Loucy (cell line): ENCODE data around the gene UBE2G1.
A peak's percentile ranks its signal among the peaks of the same experiment; 100 is the strongest.

ENCODE experiments used
- H2AFZ ChIP-seq: fragments of 200-600 bp; sonication (generic); 2 replicates; pipeline ENCODE4 v1.6.0; 2016; ENCODE audit warnings: antibody characterized with exemption, mild to moderate bottlenecking, low read length, moderate library complexity
- H3F3A ChIP-seq: fragments of 200-600 bp; 2 replicates; pipeline ENCODE4 v1.6.0; 2016; ENCODE audit warnings: antibody characterized with exemption, low read depth, mild to moderate bottlenecking
- H3K27me3 ChIP-seq: fragments of 200-600 bp; sonication (generic); 2 replicates; pipeline ENCODE4 v1.6.1; 2014; ENCODE audit warnings: low read length, mild to moderate bottlenecking; ENCODE audit not compliant: insufficient read depth, poor library complexity, severe bottlenecking
- H3K36me3 ChIP-seq: fragments of 200-600 bp; sonication (generic); 2 replicates; pipeline ENCODE4 v1.6.1; 2016; ENCODE audit warnings: low read length; ENCODE audit not compliant: insufficient read depth
- H3K4me1 ChIP-seq: fragments of 200-600 bp; sonication (generic); 2 replicates; pipeline ENCODE4 v1.5.1; 2014; ENCODE audit warnings: low read length, mild to moderate bottlenecking; ENCODE audit not compliant: insufficient read depth, poor library complexity, severe bottlenecking
- H3K4me2 ChIP-seq: fragments of 200-600 bp; sonication (generic); 2 replicates; pipeline ENCODE4 v1.6.0; 2014; ENCODE audit warnings: antibody characterized with exemption, low read length, low read depth, mild to moderate bottlenecking; ENCODE audit not compliant: poor library complexity, severe bottlenecking
- H3K4me3 ChIP-seq: fragments of 200-600 bp; sonication (generic); 2 replicates; pipeline ENCODE4 v1.5.1; 2014; ENCODE audit warnings: low read length, mild to moderate bottlenecking, mixed read lengths; ENCODE audit not compliant: poor library complexity, severe bottlenecking
- H3K79me2 ChIP-seq: fragments of 200-600 bp; sonication (generic); 2 replicates; pipeline ENCODE4 v1.6.1; 2014; ENCODE audit warnings: low read length; ENCODE audit not compliant: insufficient read depth
- H3K9ac ChIP-seq: fragments of 200-600 bp; sonication (generic); 2 replicates; pipeline ENCODE4 v1.6.0; 2014; ENCODE audit warnings: mild to moderate bottlenecking, low read depth, low read length, moderate library complexity; ENCODE audit not compliant: poor library complexity, severe bottlenecking
- H3K9me2 ChIP-seq: fragments of 200-600 bp; sonication (generic); replicated peaks from 2 replicates; pipeline ENCODE4 v1.6.1; 2016; ENCODE audit warnings: low read depth, low read length, mixed read lengths
- H3K9me3 ChIP-seq: fragments of 200-600 bp; sonication (generic); 2 replicates; pipeline ENCODE4 v1.6.1; 2014; ENCODE audit warnings: mild to moderate bottlenecking, antibody characterized with exemption, low read length, low read depth; ENCODE audit not compliant: insufficient read depth
- H4K20me1 ChIP-seq: fragments of 200-600 bp; sonication (generic); 2 replicates; pipeline ENCODE4 v1.6.0; 2014; ENCODE audit warnings: antibody characterized with exemption, low read length, mild to moderate bottlenecking; ENCODE audit not compliant: insufficient read depth, poor library complexity, severe bottlenecking
- EZH2phosphoT487 ChIP-seq: fragments of 200-600 bp; IDR thresholded peaks from 2 replicates; pipeline ENCODE4 v1.6.1; 2018; ENCODE audit warnings: antibody characterized with exemption, mild to moderate bottlenecking, moderate library complexity, borderline replicate concordance
- TF ChIP-seq, protein P1 (sequence below): fragments of 200-600 bp; sonication (generic); conservative IDR thresholded peaks from 2 replicates; pipeline ENCODE4 v1.5.1; 2014; ENCODE audit warnings: mild to moderate bottlenecking, antibody characterized with exemption, low read length

The UBE2G1 gene

DNA sequence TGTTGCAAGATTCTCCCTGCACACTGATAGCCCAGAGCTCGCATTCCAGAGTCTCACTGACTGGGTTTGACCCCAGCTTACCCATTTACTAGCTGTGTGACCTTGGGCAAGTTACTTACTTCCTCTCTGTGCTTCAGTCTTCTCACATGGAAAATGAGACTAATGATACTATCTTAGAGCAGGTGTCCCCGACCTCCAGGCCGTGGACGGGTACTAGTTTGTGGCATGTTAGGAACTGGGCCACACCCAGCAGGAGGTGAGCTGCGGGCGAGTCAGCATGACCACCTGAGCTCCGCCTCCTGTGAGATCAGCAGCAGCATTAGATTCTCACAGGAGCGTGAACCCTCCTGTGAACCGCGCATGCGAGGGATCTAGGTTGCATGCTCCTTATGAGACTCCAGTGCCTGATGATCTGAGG, 118.5 kb downstream of the UBE2G1 start:
- Histone ChIP-seq H3K4me3 (no peak overlapping the region), H3K4me1 (peaks cover 2% of the 10 kb centered on the region), H3F3A (no peaks in the 10 kb centered on the region), H3K36me3 (peaks cover 11% of the 10 kb centered on the region; the same call in 1 of the 2 replicates), H3K9me3 (no peaks in the 10 kb centered on the region), H3K27me3 (no peaks in the 10 kb centered on the region), H3K4me2 (no peak overlapping the region), H3K9ac (no peak overlapping the region), H4K20me1 (peaks cover 23% of the 10 kb centered on the region), H2AFZ (no peak overlapping the region), H3K9me2 (no peaks in the 10 kb centered on the region), H3K79me2 (peaks cover 91% of the 10 kb centered on the region)
- TF ChIP-seq, protein P1, sequence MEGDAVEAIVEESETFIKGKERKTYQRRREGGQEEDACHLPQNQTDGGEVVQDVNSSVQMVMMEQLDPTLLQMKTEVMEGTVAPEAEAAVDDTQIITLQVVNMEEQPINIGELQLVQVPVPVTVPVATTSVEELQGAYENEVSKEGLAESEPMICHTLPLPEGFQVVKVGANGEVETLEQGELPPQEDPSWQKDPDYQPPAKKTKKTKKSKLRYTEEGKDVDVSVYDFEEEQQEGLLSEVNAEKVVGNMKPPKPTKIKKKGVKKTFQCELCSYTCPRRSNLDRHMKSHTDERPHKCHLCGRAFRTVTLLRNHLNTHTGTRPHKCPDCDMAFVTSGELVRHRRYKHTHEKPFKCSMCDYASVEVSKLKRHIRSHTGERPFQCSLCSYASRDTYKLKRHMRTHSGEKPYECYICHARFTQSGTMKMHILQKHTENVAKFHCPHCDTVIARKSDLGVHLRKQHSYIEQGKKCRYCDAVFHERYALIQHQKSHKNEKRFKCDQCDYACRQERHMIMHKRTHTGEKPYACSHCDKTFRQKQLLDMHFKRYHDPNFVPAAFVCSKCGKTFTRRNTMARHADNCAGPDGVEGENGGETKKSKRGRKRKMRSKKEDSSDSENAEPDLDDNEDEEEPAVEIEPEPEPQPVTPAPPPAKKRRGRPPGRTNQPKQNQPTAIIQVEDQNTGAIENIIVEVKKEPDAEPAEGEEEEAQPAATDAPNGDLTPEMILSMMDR: no peak
- TF ChIP-seq EZH2phosphoT487: no peak

DNA sequence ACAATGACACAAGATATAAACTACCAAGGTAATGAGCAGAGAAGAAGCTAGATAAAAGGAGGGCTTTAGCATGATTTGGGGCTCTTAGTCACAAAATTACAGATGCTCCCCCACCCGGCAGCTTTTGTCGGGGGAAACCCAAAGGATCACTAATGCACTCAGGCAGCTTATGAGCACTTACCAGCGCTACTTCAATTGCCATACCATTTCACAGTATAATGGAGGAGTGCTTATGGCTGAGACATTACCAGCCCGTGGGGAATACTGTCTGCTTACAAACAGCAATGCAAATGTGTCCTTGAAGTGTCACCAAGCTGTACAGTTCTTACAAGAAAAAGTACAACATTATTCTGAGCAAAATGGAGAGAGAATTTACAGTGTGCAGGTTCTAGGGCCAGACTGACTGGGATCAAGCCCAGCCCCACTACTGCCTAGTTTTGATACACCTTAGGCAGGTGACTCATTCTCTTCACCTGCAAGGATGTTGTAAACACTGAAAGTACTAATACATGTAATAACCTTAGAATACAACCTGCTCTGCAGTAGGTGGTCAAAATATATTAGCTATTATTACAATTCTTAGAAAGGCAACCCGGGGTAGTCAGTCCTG, 119.0 kb downstream of the UBE2G1 start:
- H3K36me3 ChIP-seq: peaks cover 11% of the 10 kb centered on the region; the same call in 1 of the 2 replicates
- H3K4me3 ChIP-seq: no peak overlapping the region
- H2AFZ ChIP-seq: no peak overlapping the region
- peaks cover 2% of the 10 kb centered on the region for H3K4me1 ChIP-seq
- H3K9ac ChIP-seq: no peak overlapping the region
- TF ChIP-seq, protein P1: 0 out of 2 replicates have a peak, but pooled peaks have one; percentile 11
- TF ChIP-seq EZH2phosphoT487: no peak
- no peaks in the 10 kb centered on the region for H3K27me3 ChIP-seq
- H3K4me2 ChIP-seq: no peak overlapping the region
- no peaks in the 10 kb centered on the region for H3F3A ChIP-seq
- no peaks in the 10 kb centered on the region for H3K9me2 ChIP-seq
- peaks cover 86% of the 10 kb centered on the region for H3K79me2 ChIP-seq
- H4K20me1 ChIP-seq: peaks cover 23% of the 10 kb centered on the region
- H3K9me3 ChIP-seq: no peaks in the 10 kb centered on the region

- peaks cover 16% of the 10 kb centered on the region; the same call in 1 of the 2 replicates for H3K36me3 ChIP-seq
Observed at GRCh38 chr17:4246674-4247073, 119.8 kb downstream of the UBE2G1 start.

More at GRCh38 chr17:4246674-4247073, 119.8 kb downstream of the UBE2G1 start:
- Histone ChIP-seq H4K20me1 (peaks cover 23% of the 10 kb centered on the region), H3K9me2 (no peaks in the 10 kb centered on the region), H3K4me1 (peaks cover 2% of the 10 kb centered on the region), H2AFZ (no peak overlapping the region), H3K4me3 (no peak overlapping the region), H3K79me2 (peaks cover 78% of the 10 kb centered on the region), H3K4me2 (no peak overlapping the region), H3F3A (no peaks in the 10 kb centered on the region), H3K9me3 (no peaks in the 10 kb centered on the region), H3K27me3 (no peaks in the 10 kb centered on the region), H3K9ac (no peak overlapping the region)
- TF ChIP-seq, protein P1: no peak
- TF ChIP-seq EZH2phosphoT487: no peak
